HepG2 (cell line): Measurements from ENCODE around the gene HSF4. TPM values are rescaled to one million over a fixed set of nuclear protein-coding genes. Genes with fewer than 3 reads are reported as not detected.
A peak's percentile ranks its signal among the peaks of the same experiment; 100 is the strongest.

Experiments
- CHD2 ChIP-seq: IDR thresholded peaks from 2 replicates; pipeline ENCODE4 v1.6.1; 2011; ENCODE audit warnings: low read depth, low read length, improper control_type of control experiment
- CREM ChIP-seq, 2 experiments: sonication (generic) in 1 of 2; formaldehyde crosslinking in 1 of 2; IDR thresholded peaks; 2 replicates each; pipeline versions ENCODE4 v1.4.0 to v1.6.1; 2016 to 2020; ENCODE audit warnings: antibody characterized with exemption in 1 of 2, mild to moderate bottlenecking in 1 of 2, missing genetic modification reagents in 1 of 2
- E2F2 ChIP-seq: sonication (generic); formaldehyde crosslinking; IDR thresholded peaks from 2 replicates; pipeline ENCODE4 v1.4.0; 2020; ENCODE audit warnings: missing genetic modification reagents, borderline replicate concordance
- HINFP ChIP-seq: sonication (generic); formaldehyde crosslinking; IDR thresholded peaks from 2 replicates; pipeline ENCODE4 v1.4.0; 2020; ENCODE audit warnings: low read depth, mild to moderate bottlenecking, missing genetic modification reagents
- KDM3A ChIP-seq: IDR thresholded peaks from 2 replicates; pipeline ENCODE4 v1.6.1; 2018; ENCODE audit warnings: low read depth, missing compliant biosample characterization
- KLF9 ChIP-seq: IDR thresholded peaks from 2 replicates; pipeline ENCODE4 v1.6.1; 2016; ENCODE audit warnings: low read depth
- MLXIP ChIP-seq: sonication (generic); formaldehyde crosslinking; IDR thresholded peaks from 2 replicates; pipeline ENCODE4 v1.9.0; 2021; ENCODE audit warnings: missing genetic modification reagents, borderline replicate concordance
- PATZ1 ChIP-seq: sonication (generic); formaldehyde crosslinking; IDR thresholded peaks from 2 replicates; pipeline ENCODE4 v1.4.0; 2020; ENCODE audit warnings: missing genetic modification reagents
- PAWR ChIP-seq: sonication (generic); formaldehyde crosslinking; IDR thresholded peaks from 2 replicates; pipeline ENCODE4 v1.4.0; 2020; ENCODE audit warnings: missing genetic modification reagents, mild to moderate bottlenecking, borderline replicate concordance
- PPARG ChIP-seq: conservative IDR thresholded peaks from 2 replicates; pipeline ENCODE4 v1.6.1; 2016; ENCODE audit warnings: missing biosample characterization, missing genetic modification reagents
- RAD51 ChIP-seq: fragments of 450-650 bp; IDR thresholded peaks from 2 replicates; pipeline ENCODE4 v1.6.1; 2016; ENCODE audit warnings: borderline replicate concordance
- RNF219 ChIP-seq: sonication (generic); formaldehyde crosslinking; IDR thresholded peaks from 2 replicates; pipeline ENCODE4 v1.5.0; 2020; ENCODE audit warnings: mild to moderate bottlenecking, missing genetic modification reagents
- ZBTB7A ChIP-seq: sonication (generic); formaldehyde crosslinking; IDR thresholded peaks from 2 replicates; pipeline ENCODE4 v1.8.0; 2022; ENCODE audit warnings: mild to moderate bottlenecking, missing genetic modification reagents
- ZNF207 ChIP-seq: fragments of 450-650 bp; IDR thresholded peaks from 2 replicates; pipeline ENCODE4 v1.6.1; 2016; ENCODE audit warnings: antibody characterized with exemption, borderline replicate concordance
- ZNF282 ChIP-seq: fragments of 450-650 bp; IDR thresholded peaks from 2 replicates; pipeline ENCODE4 v1.6.1; 2018; ENCODE audit not compliant: partially characterized antibody
- ZNF337 ChIP-seq: sonication (generic); formaldehyde crosslinking; IDR thresholded peaks from 2 replicates; pipeline ENCODE4 v1.5.1; 2020; ENCODE audit warnings: missing genetic modification reagents, low read depth, mild to moderate bottlenecking, borderline replicate concordance
- ZNF709 ChIP-seq: sonication (generic); formaldehyde crosslinking; IDR thresholded peaks from 2 replicates; pipeline ENCODE4 v1.5.0; 2020; ENCODE audit warnings: mild to moderate bottlenecking, missing genetic modification reagents
- polyA plus RNA-seq, 8 experiments: library from polyadenylated mRNA; depleted of rRNA in 3 of 8; stranded (reverse) in 7 of 8; unstranded in 1 of 8; fragments of >200 nt; fragmentation: Illumina TruSeq in 4 of 8; extraction: Trizol in 4 of 8; gene quantifications; 2 replicates each; pipeline versions ENCODE4 v1.2.1 to v1.2.3, GENCODE V29; 2011 to 2016; ENCODE audit warnings: low read depth in 4 of 8, missing spikeins in 1 of 8, mixed read lengths in 1 of 8; ENCODE audit not compliant: insufficient read depth in 1 of 8
- total RNA-seq, 5 experiments: library from RNA; depleted of rRNA; stranded (reverse); fragments of >200 nt; fragmentation: Illumina TruSeq; extraction: Trizol; gene quantifications; 2 replicates each; pipeline ENCODE4 v1.2.3, GENCODE V29; 2016; ENCODE audit warnings: low read depth in 1 of 5

The HSF4 gene
- total and polyA plus RNA-seq, 2 of the 13 experiments (the other 11 are each of a cell fraction or from before 2014, with no cell fraction given), result 3.5 to 16.9 TPM

GRCh38 chr16:67155295-67156142 is 9.0 kb upstream of the HSF4 start (continued):
- TF ChIP-seq ZNF709 (CRISPR knock-in tag), result peak; percentile 64; the same call in 1 of the 2 replicates
- TF ChIP-seq HINFP, result peak; percentile 78; the same call in 1 of the 2 replicates
- no peak; the same call in 1 of the 2 replicates for TF ChIP-seq CHD2
- no peak for TF ChIP-seq ZNF282
- TF ChIP-seq ZNF207, result no peak
- TF ChIP-seq PPARG (CRISPR knock-in tag), result no peak
- no peak for TF ChIP-seq RNF219 (CRISPR knock-in tag)
- peak; percentile 84; the same call in 1 of the 2 replicates for TF ChIP-seq PAWR
- TF ChIP-seq ZBTB7A, result no peak
- TF ChIP-seq ZNF337, result no peak
- TF ChIP-seq MLXIP (CRISPR knock-in tag), result no peak
- no peak for TF ChIP-seq PATZ1 (CRISPR knock-in tag)
- 0 out of 2 replicates have a peak, but pooled peaks have one; percentile 56 for TF ChIP-seq KDM3A (CRISPR knock-in tag)
- TF ChIP-seq CREM (IDR thresholded peaks at IDR 0.05), result no peak
- no peak for TF ChIP-seq CREM (CRISPR knock-in tag; IDR thresholded peaks at IDR 0.05)
- TF ChIP-seq KLF9 (CRISPR knock-in tag), result no peak
- TF ChIP-seq E2F2 (CRISPR knock-in tag), result no peak
- no peak for TF ChIP-seq RAD51
